Liver (tissue), 9 donors: ENCODE data around the gene KCNQ1. TPM values are rescaled to one million over a fixed set of nuclear protein-coding genes. Genes with fewer than 3 reads are reported as not detected.

Source experiments
- DNase-seq: peaks from one replicate; pipeline ENCODE4 v3.0.0-alpha.2; 2017; ENCODE audit warnings: low spot score
- H3K27ac ChIP-seq, 2 donors: one replicate each; pipeline ENCODE4 v1.7.0; 2013; ENCODE audit warnings: inconsistent platforms in 2 of 2, low read length in 2 of 2, control low read depth in 1 of 2, low read depth in 1 of 2, mild to moderate bottlenecking in 1 of 2
- H3K27me3 ChIP-seq, 4 donors: one replicate each; pipeline versions ENCODE4 v1.6.1 to v1.7.0; 2013; ENCODE audit warnings: low read length in 3 of 4, inconsistent platforms in 1 of 4, mild to moderate bottlenecking in 1 of 4, moderate library complexity in 1 of 4; ENCODE audit not compliant: control insufficient read depth in 4 of 4, insufficient read depth in 4 of 4
- H3K36me3 ChIP-seq, 4 donors: one replicate each; pipeline versions ENCODE4 v1.6.1 to v1.7.0; 2013; ENCODE audit warnings: low read length in 3 of 4, mild to moderate bottlenecking in 3 of 4, low read depth in 1 of 4, moderate library complexity in 1 of 4; ENCODE audit not compliant: control insufficient read depth in 4 of 4, insufficient read depth in 3 of 4
- H3K4me1 ChIP-seq, 4 donors: one replicate each; pipeline versions ENCODE4 v1.6.1 to v1.7.0; 2013; ENCODE audit warnings: low read length in 3 of 4, mild to moderate bottlenecking in 3 of 4, moderate library complexity in 1 of 4; ENCODE audit not compliant: control insufficient read depth in 4 of 4, insufficient read depth in 4 of 4
- H3K4me3 ChIP-seq, 3 donors: one replicate each; pipeline versions ENCODE4 v1.6.1 to v1.7.0; 2013; ENCODE audit warnings: low read length in 3 of 3, control low read depth in 1 of 3, low read depth in 1 of 3, mild to moderate bottlenecking in 1 of 3
- H3K9ac ChIP-seq, 2 donors: one replicate each; pipeline ENCODE4 v1.7.0; 2013; ENCODE audit warnings: low read length in 2 of 2, mild to moderate bottlenecking in 2 of 2, moderate library complexity in 2 of 2, control low read depth in 1 of 2, low read depth in 1 of 2
- H3K9me3 ChIP-seq, 4 donors: one replicate each; pipeline versions ENCODE4 v1.6.1 to v1.7.0; 2013; ENCODE audit warnings: low read length in 3 of 4; ENCODE audit not compliant: control insufficient read depth in 4 of 4
- EGR1 ChIP-seq, 2 donors: IDR thresholded peaks; 2 replicates each; pipeline ENCODE4 v1.6.1; 2016 to 2018; ENCODE audit warnings: antibody characterized with exemption in 2 of 2, low read depth in 2 of 2
- FOXA1 ChIP-seq: IDR thresholded peaks from 2 replicates; pipeline ENCODE4 v1.6.1; 2016; ENCODE audit warnings: antibody characterized with exemption
- FOXA2 ChIP-seq: IDR thresholded peaks from 2 replicates; pipeline ENCODE4 v1.6.1; 2016; ENCODE audit warnings: antibody characterized with exemption
- GABPA ChIP-seq, 2 donors: IDR thresholded peaks in 1 of 2; conservative IDR thresholded peaks in 1 of 2; 2 replicates each; pipeline ENCODE4 v1.6.1; 2016; ENCODE audit warnings: antibody characterized with exemption in 2 of 2, mild to moderate bottlenecking in 1 of 2, moderate library complexity in 1 of 2
- HNF4A ChIP-seq, 2 donors: conservative IDR thresholded peaks; 2 replicates each; pipeline ENCODE4 v1.6.1; 2016; ENCODE audit warnings: antibody characterized with exemption in 2 of 2, mild to moderate bottlenecking in 2 of 2
- NR2F2 ChIP-seq: IDR thresholded peaks from 2 replicates; pipeline ENCODE4 v1.6.1; 2016; ENCODE audit warnings: antibody characterized with exemption
- RAD21 ChIP-seq, 2 donors: IDR thresholded peaks; 2 replicates each; pipeline ENCODE4 v1.6.1; 2016; ENCODE audit warnings: antibody characterized with exemption in 2 of 2, mild to moderate bottlenecking in 2 of 2
- RXRA ChIP-seq, 2 donors: IDR thresholded peaks; 2 replicates each; pipeline ENCODE4 v1.6.1; 2017 to 2018; ENCODE audit warnings: antibody characterized with exemption in 2 of 2, mild to moderate bottlenecking in 1 of 2
- SP1 ChIP-seq: IDR thresholded peaks from 2 replicates; pipeline ENCODE4 v1.6.1; 2018; ENCODE audit warnings: antibody characterized with exemption, mild to moderate bottlenecking
- TAF1 ChIP-seq: conservative IDR thresholded peaks from 2 replicates; pipeline ENCODE4 v1.6.1; 2016; ENCODE audit warnings: antibody characterized with exemption, mild to moderate bottlenecking
- YY1 ChIP-seq: IDR thresholded peaks from 2 replicates; pipeline ENCODE4 v1.6.1; 2016; ENCODE audit warnings: antibody characterized with exemption, mild to moderate bottlenecking
- WGBS: extraction: QIAGEN DNeasy Blood & Tissue Kit; methylation state at CpG from one replicate; pipeline ENCODE4 v1.1.7; 2013; 5-methylcytosine and 5-hydroxymethylcytosine counted together
- polyA plus RNA-seq, 2 donors: library from polyadenylated mRNA; stranded (reverse) in 1 of 2; unstranded in 1 of 2; fragments of 200-250 nt in 1 of 2; fragments of >200 nt in 1 of 2; fragmentation: Nextera tagmentation in 1 of 2; extraction: Ambion mirVana in 1 of 2; gene quantifications; one replicate each; pipeline versions ENCODE4 v1.2.1 to v1.2.3, GENCODE V29; 2013 to 2015
- total RNA-seq, 2 donors: library from RNA; depleted of rRNA; stranded (reverse); fragments of >200 nt; gene quantifications; one replicate each; pipeline ENCODE4 v1.2.3, GENCODE V29; 2014
- TF ChIP-seq, protein P1 (sequence below): IDR thresholded peaks from 2 replicates; pipeline ENCODE4 v1.6.1; 2016; ENCODE audit warnings: antibody characterized with exemption
- TF ChIP-seq, protein P2 (sequence below): IDR thresholded peaks from 2 replicates; pipeline ENCODE4 v1.6.1; 2016; ENCODE audit warnings: antibody characterized with exemption
- TF ChIP-seq, protein P3 (sequence below): fragments of 150-350 bp; IDR thresholded peaks from 2 replicates; pipeline ENCODE4 v1.5.1; 2017; ENCODE audit warnings: improper control_type of control experiment, low read depth, low read length; ENCODE audit not compliant: missing input control
- TF ChIP-seq, protein P4 (sequence below): IDR thresholded peaks from 2 replicates; pipeline ENCODE4 v1.6.1; 2016; ENCODE audit warnings: antibody characterized with exemption, mild to moderate bottlenecking
- donor health status: healthy.
- donor health status: healthy.
- donor health status: healthy.
- donor health status: healthy.
- donor health status: healthy.

Gene KCNQ1
- total and polyA plus RNA-seq, 4 donors, result 0.31 to 2.2 (median 1.5) TPM

DNA sequence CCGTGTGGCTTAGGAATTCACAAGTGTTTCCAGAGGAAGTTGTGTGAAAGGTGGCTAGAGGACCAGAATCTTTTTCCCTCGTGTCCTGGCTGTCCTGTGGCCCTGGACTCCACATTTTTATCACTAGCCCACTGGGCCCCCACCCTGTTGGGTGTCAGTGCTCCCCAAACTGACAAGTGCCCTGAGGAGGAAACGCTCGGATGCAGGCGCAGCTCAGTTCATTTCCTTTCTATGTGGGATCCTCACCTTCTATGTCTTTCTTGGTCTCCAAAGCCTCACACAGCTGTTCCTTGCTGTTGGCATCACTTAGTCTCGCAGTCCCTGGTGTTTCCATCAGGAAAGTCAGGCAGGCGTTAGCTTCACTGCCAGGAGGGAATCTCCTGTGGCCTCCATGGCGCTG lies 323.0 kb downstream of the KCNQ1 start:
- H3K9ac ChIP-seq, result no peak overlapping the region
- no peak overlapping the region for H3K4me3 ChIP-seq
- WGBS, result 90% methylated on average over 8 of the region's 8 CpGs
- no peaks in the 10 kb centered on the region for H3K27me3 ChIP-seq
- no peaks in the 10 kb centered on the region for H3K36me3 ChIP-seq
- no peak for DNase-seq
- H3K27ac ChIP-seq, result no peak overlapping the region
- H3K4me1 ChIP-seq, result no peaks in the 10 kb centered on the region
- peaks cover 0 to 2% (median 0%) of the 10 kb centered on the region in 4 donors for H3K9me3 ChIP-seq
- TF ChIP-seq TAF1, result no peak
- TF ChIP-seq GABPA (IDR thresholded peaks at IDR 0.05 in 1 of 2, conservative IDR thresholded peaks at IDR 0.05 in 1 of 2), result no peak
- no peak for TF ChIP-seq EGR1 (IDR thresholded peaks at IDR 0.05; ENCODE audit: low read depth in 2 of 2)
- no peak for TF ChIP-seq YY1

DNA sequence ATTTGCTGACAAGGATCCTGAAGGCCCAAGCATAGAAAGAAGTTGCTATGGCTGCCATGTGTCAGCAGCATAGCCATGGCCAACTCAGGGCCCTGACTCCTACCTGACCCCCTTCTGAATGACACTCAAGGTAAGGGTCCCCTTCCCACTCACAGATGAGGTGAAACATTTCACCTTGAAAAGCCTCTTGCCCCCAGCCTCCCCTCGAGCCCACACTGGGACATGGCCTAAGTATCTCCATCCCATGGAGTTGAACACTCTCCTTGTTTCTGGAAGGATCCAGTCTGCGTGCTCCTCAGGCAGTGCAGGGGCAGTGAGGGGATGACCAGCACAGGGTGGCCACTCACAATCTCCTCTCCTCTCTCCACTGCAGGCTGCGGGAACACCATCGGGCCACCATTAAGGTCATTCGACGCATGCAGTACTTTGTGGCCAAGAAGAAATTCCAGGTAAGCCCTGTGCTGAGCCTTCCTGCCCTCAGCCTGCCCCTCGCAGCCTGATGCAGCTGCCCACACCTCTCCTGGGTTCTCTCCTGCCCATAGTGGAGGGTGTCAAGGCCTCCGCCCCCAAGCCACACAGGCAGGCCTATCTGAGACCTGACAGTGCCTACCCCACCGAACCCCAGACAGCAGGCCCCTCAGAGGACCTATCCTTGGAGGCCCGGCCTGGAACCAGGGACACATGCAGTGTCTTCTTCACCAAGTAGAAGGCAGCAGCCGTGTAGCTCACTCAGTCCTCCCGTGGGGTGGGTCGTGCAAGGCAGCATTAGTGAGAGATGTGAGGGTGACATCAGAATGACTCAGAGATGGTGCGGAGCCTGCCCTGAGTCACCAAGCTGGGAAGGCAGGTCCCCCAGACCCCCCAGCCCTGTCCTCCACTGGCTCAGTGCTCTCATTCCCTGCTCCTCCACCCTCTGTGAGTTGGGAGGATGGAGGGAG lies 323.9 kb downstream of the KCNQ1 start:
- no peaks in the 10 kb centered on the region for H3K36me3 ChIP-seq
- H3K27ac ChIP-seq, result no peak overlapping the region
- WGBS, result 94% methylated on average over 14 of the region's 14 CpGs

More for the DNA sequence above, 323.9 kb downstream of the KCNQ1 start:
- TF ChIP-seq, protein P1, sequence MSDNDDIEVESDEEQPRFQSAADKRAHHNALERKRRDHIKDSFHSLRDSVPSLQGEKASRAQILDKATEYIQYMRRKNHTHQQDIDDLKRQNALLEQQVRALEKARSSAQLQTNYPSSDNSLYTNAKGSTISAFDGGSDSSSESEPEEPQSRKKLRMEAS, result no peak
- no peak for TF ChIP-seq YY1
- TF ChIP-seq, protein P2, sequence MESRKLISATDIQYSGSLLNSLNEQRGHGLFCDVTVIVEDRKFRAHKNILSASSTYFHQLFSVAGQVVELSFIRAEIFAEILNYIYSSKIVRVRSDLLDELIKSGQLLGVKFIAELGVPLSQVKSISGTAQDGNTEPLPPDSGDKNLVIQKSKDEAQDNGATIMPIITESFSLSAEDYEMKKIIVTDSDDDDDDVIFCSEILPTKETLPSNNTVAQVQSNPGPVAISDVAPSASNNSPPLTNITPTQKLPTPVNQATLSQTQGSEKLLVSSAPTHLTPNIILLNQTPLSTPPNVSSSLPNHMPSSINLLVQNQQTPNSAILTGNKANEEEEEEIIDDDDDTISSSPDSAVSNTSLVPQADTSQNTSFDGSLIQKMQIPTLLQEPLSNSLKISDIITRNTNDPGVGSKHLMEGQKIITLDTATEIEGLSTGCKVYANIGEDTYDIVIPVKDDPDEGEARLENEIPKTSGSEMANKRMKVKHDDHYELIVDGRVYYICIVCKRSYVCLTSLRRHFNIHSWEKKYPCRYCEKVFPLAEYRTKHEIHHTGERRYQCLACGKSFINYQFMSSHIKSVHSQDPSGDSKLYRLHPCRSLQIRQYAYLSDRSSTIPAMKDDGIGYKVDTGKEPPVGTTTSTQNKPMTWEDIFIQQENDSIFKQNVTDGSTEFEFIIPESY, result no peak
- TF ChIP-seq TAF1, result no peak
- no peak for TF ChIP-seq RXRA (IDR thresholded peaks at IDR 0.05)
- TF ChIP-seq EGR1 (IDR thresholded peaks at IDR 0.05; ENCODE audit: low read depth in 2 of 2), result no peak
- no peak for TF ChIP-seq NR2F2
- TF ChIP-seq FOXA1, result no peak
- no peak for TF ChIP-seq SP1
- TF ChIP-seq, protein P3, sequence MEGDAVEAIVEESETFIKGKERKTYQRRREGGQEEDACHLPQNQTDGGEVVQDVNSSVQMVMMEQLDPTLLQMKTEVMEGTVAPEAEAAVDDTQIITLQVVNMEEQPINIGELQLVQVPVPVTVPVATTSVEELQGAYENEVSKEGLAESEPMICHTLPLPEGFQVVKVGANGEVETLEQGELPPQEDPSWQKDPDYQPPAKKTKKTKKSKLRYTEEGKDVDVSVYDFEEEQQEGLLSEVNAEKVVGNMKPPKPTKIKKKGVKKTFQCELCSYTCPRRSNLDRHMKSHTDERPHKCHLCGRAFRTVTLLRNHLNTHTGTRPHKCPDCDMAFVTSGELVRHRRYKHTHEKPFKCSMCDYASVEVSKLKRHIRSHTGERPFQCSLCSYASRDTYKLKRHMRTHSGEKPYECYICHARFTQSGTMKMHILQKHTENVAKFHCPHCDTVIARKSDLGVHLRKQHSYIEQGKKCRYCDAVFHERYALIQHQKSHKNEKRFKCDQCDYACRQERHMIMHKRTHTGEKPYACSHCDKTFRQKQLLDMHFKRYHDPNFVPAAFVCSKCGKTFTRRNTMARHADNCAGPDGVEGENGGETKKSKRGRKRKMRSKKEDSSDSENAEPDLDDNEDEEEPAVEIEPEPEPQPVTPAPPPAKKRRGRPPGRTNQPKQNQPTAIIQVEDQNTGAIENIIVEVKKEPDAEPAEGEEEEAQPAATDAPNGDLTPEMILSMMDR, result no peak
- TF ChIP-seq FOXA2, result no peak
- no peak for TF ChIP-seq HNF4A (conservative IDR thresholded peaks at IDR 0.05)
- TF ChIP-seq, protein P4, sequence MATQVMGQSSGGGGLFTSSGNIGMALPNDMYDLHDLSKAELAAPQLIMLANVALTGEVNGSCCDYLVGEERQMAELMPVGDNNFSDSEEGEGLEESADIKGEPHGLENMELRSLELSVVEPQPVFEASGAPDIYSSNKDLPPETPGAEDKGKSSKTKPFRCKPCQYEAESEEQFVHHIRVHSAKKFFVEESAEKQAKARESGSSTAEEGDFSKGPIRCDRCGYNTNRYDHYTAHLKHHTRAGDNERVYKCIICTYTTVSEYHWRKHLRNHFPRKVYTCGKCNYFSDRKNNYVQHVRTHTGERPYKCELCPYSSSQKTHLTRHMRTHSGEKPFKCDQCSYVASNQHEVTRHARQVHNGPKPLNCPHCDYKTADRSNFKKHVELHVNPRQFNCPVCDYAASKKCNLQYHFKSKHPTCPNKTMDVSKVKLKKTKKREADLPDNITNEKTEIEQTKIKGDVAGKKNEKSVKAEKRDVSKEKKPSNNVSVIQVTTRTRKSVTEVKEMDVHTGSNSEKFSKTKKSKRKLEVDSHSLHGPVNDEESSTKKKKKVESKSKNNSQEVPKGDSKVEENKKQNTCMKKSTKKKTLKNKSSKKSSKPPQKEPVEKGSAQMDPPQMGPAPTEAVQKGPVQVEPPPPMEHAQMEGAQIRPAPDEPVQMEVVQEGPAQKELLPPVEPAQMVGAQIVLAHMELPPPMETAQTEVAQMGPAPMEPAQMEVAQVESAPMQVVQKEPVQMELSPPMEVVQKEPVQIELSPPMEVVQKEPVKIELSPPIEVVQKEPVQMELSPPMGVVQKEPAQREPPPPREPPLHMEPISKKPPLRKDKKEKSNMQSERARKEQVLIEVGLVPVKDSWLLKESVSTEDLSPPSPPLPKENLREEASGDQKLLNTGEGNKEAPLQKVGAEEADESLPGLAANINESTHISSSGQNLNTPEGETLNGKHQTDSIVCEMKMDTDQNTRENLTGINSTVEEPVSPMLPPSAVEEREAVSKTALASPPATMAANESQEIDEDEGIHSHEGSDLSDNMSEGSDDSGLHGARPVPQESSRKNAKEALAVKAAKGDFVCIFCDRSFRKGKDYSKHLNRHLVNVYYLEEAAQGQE, result no peak
- no peak for TF ChIP-seq RAD21 (IDR thresholded peaks at IDR 0.05)
- DNase-seq, result peak; percentile 33
- H3K27me3 ChIP-seq, result no peaks in the 10 kb centered on the region
- H3K9ac ChIP-seq, result no peak overlapping the region
- H3K4me3 ChIP-seq, result no peak overlapping the region
- H3K4me1 ChIP-seq, result no peaks in the 10 kb centered on the region
- peaks cover 0 to 2% (median 0%) of the 10 kb centered on the region in 4 donors for H3K9me3 ChIP-seq
